ENCODE measurements around the gene ADAMTS5.

Gene ADAMTS5

DNA sequence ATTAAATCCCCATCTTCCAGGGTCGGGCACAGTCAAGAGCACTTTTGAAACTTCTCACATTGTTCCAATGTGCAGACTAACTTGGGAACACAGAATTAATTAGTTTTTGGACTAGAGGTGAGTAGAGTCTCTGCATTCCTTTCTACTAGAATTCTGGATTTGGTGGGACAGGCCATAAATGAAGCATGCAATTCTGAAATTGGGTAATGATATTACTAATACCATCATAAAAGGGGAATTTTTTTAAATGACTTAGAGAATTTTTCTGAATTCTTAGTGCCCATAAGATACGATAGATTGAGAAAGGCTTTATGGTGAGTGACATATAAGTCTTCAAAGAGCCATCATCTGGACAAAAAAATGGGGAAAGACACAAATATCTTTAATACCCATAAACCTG, 41.8 kb downstream of the ADAMTS5 start:
- no peaks in the 10 kb centered on the region for H3K9me2 ChIP-seq (ENCODE audit: low read depth, low read length)
- H3K4me2 ChIP-seq (ENCODE audit: low read length) = no peak overlapping the region
- no peaks in the 10 kb centered on the region for H3K36me3 ChIP-seq (ENCODE audit: insufficient read depth, low read length)
- H3K27me3 ChIP-seq (ENCODE audit: insufficient read depth, low read length) = no peaks in the 10 kb centered on the region
- H3K9me3 ChIP-seq (ENCODE audit: low read length) = no peaks in the 10 kb centered on the region
- no peaks in the 10 kb centered on the region for H3K4me1 ChIP-seq (ENCODE audit: insufficient read depth, low read length, severe bottlenecking)
- H3K4me3 ChIP-seq (ENCODE audit: low read depth, low read length, poor library complexity, severe bottlenecking) = no peak overlapping the region
- no peak overlapping the region for H3K9ac ChIP-seq (ENCODE audit: low read length)
- H4K20me1 ChIP-seq (ENCODE audit: insufficient read depth, low read length) = no peaks in the 10 kb centered on the region
- no peaks in the 10 kb centered on the region for H3F3A ChIP-seq (ENCODE audit: insufficient read depth, low read length)
- no peak overlapping the region for H3K27ac ChIP-seq (ENCODE audit: low read depth, low read length, poor library complexity, severe bottlenecking)
- H3K79me2 ChIP-seq (ENCODE audit: insufficient read depth, low read length) = no peaks in the 10 kb centered on the region
- no peak for TF ChIP-seq EZH2 (IDR thresholded peaks at IDR 0.05; ENCODE audit: borderline replicate concordance, low read length)
- TF ChIP-seq CTCF (IDR thresholded peaks at IDR 0.05; ENCODE audit: low read length) = no peak
- no peak overlapping the region for H2AFZ ChIP-seq (ENCODE audit: low read length)

GRCh38 chr21:26923986-26924385, 42.9 kb downstream of the ADAMTS5 start:
- Histone ChIP-seq H3K27ac (ENCODE audit: low read depth, low read length, poor library complexity, severe bottlenecking) (no peak overlapping the region), H3K79me2 (ENCODE audit: insufficient read depth, low read length) (no peaks in the 10 kb centered on the region), H3K36me3 (ENCODE audit: insufficient read depth, low read length) (no peaks in the 10 kb centered on the region), H3K9ac (ENCODE audit: low read length) (no peak overlapping the region), H3K4me3 (ENCODE audit: low read depth, low read length, poor library complexity, severe bottlenecking) (no peak overlapping the region), H3K9me2 (ENCODE audit: low read depth, low read length) (no peaks in the 10 kb centered on the region), H3K27me3 (ENCODE audit: insufficient read depth, low read length) (no peaks in the 10 kb centered on the region), H3K4me2 (ENCODE audit: low read length) (no peak overlapping the region), H4K20me1 (ENCODE audit: insufficient read depth, low read length) (no peaks in the 10 kb centered on the region), H3F3A (ENCODE audit: insufficient read depth, low read length) (no peaks in the 10 kb centered on the region), H2AFZ (ENCODE audit: low read length) (no peak overlapping the region), H3K9me3 (ENCODE audit: low read length) (no peaks in the 10 kb centered on the region), H3K4me1 (ENCODE audit: insufficient read depth, low read length, severe bottlenecking) (no peaks in the 10 kb centered on the region)
- TF ChIP-seq EZH2 (IDR thresholded peaks at IDR 0.05; ENCODE audit: borderline replicate concordance, low read length) (no peak), CTCF (IDR thresholded peaks at IDR 0.05; ENCODE audit: low read length) (no peak)

DNA sequence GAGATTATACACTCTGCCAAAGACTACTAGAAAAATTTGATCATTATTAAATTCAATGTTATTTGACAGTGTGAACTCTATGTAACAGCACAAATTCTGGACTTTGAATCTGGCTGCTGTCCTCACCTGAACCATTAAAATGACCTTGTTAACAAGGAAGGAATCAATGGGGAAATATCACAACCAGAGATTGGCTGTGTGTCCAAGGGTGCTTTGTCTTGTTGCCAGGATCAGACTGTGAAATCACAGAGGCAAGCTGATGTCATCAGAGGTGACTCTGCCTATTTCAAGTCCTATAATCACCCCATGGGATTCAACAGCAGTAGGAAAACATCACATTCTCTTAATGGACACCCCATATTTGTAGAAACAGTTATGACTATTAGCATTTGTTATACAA, 46.8 kb downstream of the ADAMTS5 start:
- Histone ChIP-seq H3F3A (ENCODE audit: insufficient read depth, low read length) (no peaks in the 10 kb centered on the region), H3K9ac (ENCODE audit: low read length) (no peak overlapping the region), H3K4me3 (ENCODE audit: low read depth, low read length, poor library complexity, severe bottlenecking) (no peak overlapping the region), H4K20me1 (ENCODE audit: insufficient read depth, low read length) (no peaks in the 10 kb centered on the region), H3K79me2 (ENCODE audit: insufficient read depth, low read length) (no peaks in the 10 kb centered on the region), H3K9me2 (ENCODE audit: low read depth, low read length) (no peaks in the 10 kb centered on the region), H3K27ac (ENCODE audit: low read depth, low read length, poor library complexity, severe bottlenecking) (no peak overlapping the region), H3K36me3 (ENCODE audit: insufficient read depth, low read length) (no peaks in the 10 kb centered on the region), H2AFZ (ENCODE audit: low read length) (no peak overlapping the region), H3K4me2 (ENCODE audit: low read length) (no peak overlapping the region), H3K9me3 (ENCODE audit: low read length) (no peaks in the 10 kb centered on the region), H3K27me3 (ENCODE audit: insufficient read depth, low read length) (no peaks in the 10 kb centered on the region), H3K4me1 (ENCODE audit: insufficient read depth, low read length, severe bottlenecking) (no peaks in the 10 kb centered on the region)
- TF ChIP-seq EZH2 (IDR thresholded peaks at IDR 0.05; ENCODE audit: borderline replicate concordance, low read length) = no peak
- no peak for TF ChIP-seq CTCF (IDR thresholded peaks at IDR 0.05; ENCODE audit: low read length)

All from OCI-LY1 (cell line).